HG02759 (cell line): ENCODE data around the gene RRP36.
"Not testable (repeated sequence)": the region's sequence is repeated elsewhere in the genome, so short reads cannot be mapped to it uniquely, and the experiment has no call there.

Experiments
- ATAC-seq: cut with Tn5 transposase; IDR thresholded peaks from one replicate; pipeline ENCODE4 v1.9.1; 2021; ENCODE audit warnings: mild to moderate bottlenecking, moderate library complexity; ENCODE audit not compliant: unreplicated experiment

RRP36 gene

DNA sequence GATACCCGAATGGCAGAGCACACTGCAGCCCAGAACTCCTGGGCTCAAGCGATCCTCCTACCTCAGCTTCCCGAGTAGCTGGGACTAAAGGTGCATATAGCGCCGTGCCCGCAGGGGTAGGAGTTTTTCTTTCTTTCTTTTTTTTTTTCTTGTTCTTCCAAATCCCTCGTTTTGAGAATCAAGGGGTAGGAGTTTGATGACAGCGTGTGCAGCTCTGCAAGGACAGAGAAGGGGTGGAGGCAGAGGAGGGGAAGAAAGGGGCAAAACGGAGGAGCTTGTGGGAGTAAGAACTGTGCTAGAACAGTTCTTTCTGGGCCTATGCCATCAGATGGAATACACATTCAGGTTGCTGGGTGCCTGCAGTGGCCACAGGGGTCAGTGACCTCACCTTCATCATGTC lies 15.3 kb downstream of the RRP36 start:
- no peak for ATAC-seq

DNA sequence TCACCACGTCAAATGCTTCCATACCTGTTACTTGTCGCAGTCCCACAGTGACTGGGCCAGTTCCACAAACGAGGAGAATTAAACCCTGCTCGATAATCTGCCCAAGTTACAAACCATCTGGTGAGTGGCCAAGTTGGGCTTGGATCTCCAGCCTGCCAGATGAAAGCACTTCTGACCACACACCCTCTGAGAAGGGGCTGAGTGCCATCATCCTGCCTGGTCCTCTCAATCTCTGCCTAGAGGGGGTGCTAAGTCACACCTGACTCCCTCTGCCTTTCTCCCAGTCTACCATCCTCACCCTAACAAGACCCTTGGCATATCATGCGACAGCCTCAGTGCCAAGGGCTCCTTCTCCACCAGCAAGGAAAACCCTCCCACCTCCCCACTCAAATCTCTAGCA lies 15.8 kb downstream of the RRP36 start:
- ATAC-seq = no peak

DNA sequence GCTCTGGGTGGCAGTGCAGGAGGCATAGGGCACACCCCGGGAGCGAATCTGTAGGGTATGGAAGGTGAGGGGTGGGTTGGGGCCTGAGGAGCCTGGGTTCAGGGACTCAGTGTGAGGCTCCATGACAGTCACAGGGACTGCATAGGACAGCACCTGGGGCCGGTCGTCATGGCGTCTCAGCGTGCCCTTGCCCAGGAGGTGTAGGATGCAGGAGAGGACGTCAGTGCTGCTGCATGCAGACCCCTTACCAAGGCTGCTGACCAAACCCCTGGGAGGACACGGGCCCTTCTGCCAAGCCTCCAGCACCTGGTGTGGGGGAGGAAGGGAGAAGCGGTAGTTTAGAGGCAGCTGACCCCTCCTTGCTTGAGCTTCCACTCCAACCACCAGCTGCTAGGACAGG lies 16.3 kb downstream of the RRP36 start:
- ATAC-seq = no peak

DNA sequence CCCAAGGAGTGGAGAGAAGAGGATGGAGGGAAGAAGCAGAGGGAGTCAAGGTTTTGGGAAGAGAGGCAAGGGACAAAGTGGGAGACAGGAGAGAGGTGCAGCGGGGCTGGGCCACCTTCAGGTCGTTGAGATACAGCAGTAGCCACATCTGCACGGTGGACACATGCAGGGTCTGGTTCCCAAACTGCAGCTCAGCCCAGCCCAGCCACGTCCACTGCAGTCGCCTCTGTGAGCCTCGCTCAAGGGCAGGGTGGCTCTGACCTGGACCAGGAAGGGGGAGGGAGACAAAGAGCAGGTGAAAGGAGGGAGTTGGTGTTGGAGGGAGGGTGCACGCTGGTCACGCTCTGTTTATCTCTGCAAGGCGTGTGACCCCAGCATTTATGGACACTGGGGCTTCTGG lies 17.3 kb downstream of the RRP36 start:
- no peak for ATAC-seq

DNA sequence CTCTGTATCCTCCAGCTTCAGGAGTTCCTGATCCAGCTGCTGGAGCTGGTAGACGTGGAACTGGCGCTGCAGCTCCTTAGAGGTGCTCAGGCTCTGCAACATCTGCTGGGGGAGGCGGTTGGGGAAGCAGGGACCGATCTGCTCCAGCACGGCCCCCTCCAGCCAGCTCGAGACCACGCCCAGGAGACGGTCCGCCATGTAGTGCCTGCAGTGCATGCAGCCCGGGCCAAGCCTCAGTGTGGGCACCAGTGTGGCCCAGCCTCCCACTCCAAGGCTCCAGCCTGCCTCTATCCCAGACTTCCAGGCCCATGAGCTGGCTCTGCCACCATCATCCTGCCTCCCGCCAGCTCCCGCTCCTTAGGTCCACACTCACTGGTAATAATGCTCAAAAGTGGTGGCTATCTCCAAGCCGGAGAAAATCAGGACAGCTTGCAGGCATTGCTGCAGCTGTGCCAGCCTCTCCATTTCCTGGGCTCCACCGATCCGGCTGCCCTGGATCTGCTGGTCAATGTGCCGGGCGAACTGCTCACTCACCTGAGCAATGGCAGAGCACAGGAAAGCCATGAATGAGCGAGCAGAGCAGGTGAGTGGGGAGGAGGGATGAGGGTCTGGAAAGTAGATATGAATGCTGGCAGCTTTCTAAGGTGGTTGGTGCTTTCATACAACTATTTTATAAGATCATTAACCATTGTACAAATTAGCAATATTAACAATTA lies 19.3 kb downstream of the RRP36 start:
- ATAC-seq = no peak

DNA sequence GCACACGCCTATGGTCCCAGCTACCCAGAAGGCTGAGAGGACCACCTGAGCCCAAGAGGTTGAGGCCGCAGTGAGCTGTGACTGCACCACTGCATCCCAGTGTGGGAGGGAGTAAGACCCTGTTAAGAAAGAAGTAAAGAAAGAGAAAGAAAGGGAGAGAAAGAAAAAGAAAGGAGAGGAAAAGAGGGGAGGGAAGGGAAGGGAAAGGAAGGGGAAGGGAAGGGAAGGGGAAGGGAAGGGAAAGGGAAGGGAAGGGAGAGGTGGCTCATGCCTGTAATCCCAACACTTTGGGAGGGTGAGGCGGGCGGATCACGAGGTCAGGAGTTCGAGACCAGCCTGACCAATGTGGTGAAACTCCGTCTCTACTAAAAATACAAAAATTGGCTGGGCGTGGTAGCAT lies 20.1 kb downstream of the RRP36 start:
- ATAC-seq = not testable (repeated sequence)

DNA sequence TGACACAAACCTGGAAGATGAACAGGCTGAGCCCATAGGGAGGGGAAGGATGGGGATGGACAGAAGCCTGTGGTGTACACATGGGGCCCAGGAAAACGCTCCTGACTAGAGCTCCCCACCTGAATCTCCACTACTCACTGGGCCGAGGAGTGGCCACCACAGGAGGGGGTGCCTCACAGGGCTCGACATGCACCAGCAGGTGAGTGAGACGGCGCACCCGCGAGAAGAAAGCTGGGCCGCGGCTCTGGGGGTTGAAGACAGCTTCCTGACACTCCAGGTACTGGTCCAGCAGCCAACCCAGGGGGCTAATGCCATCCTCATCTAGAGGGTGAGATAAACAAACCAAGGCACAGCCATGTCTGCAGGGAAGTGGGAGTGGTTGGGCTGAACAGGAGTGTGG lies 21.9 kb downstream of the RRP36 start:
- ATAC-seq = no peak

DNA sequence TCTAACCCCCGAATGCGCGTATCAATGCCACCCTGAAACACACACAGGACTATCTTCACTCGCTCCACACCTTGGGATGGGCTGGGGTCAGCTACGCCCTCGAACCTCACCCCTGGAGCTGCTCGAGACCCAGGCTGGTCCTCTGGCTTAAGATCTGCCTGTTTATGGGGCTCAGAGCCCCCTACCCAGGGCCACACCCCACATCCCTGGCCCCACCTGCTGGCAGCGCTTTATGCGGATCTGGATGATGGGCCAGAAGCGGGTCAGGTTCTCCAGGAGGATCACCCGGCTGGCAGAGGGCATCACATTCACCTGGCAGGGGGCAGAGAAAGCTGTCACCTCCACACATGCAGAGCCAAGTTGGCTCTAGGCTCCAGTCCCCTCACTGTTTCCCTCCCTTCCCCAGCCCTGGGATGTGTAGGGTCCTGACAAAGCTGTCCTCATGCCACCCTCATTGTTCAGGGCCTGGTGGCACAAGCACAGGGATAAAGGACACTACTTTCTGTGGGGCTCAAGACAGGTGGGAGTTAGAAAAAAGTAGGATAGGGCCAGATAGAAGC lies 24.0 kb downstream of the RRP36 start:
- ATAC-seq = no peak

DNA sequence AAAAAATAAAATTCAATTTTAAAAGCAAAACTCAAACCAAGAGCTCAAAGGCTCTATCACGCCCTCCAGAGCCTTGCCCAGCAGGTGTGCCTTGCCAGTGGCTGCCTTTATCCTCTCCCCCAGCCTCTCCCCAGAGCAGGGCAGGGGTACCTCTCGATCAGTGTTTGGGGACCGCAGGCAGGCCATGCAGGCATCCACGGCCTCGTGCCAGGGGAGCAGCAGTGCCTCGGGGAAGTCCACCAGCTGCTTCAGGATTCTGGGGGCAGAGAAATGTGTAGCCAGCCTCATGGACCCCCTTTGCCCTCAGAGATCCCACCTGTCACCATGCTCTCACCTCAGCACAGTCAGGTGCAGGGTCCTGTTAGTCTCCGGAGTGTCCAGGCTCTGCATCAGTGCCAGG lies 26.6 kb downstream of the RRP36 start:
- ATAC-seq = no peak

DNA sequence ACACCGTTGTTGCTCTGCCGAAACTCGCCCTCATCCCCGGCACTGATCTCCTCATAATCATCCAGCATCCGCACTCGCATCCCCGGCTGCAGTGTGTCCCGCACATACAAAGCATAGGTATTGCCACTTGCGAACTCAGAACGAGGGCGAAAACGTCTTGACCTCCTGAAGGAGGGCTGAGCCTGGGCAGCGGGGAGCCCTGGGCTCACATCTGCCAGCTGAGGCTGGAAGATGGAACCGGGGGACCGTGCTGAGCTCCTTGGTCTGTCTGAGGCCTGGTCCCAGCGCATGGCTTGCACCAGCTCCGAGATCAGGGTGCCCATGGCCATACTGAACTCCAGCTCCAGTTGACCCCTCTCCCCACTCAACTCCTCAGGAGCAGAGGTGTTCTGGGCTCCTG lies 29.6 kb downstream of the RRP36 start:
- no peak for ATAC-seq

DNA sequence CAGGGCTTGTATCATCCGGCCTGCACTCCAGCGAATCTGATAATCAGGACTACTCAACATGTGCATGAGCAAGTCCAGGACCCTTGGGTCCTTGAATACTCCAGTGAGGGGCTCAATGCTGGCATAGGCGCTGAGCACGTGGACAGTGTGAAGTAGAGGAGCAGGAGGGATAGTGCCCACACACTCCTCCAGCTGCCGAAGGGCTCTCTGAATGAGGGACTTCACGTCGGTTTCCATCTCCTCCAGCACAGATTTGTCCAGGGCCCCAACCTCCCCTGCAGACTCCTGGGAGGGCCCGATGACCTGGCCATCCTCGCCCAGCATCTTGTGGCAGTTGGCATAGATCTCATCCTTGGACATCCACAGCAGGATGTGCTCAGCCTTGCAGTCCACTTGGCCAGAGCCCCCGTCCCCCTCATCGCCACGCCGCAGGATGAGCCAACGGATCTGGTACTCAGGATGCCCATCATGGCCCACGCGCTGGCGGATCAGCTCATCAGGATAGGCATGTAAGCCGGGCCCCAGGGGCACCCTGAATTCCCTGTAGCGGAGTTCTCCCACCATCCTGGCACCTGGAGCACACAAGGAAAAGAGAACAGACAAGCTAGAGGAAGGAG lies 30.9 kb downstream of the RRP36 start:
- ATAC-seq = no peak

DNA sequence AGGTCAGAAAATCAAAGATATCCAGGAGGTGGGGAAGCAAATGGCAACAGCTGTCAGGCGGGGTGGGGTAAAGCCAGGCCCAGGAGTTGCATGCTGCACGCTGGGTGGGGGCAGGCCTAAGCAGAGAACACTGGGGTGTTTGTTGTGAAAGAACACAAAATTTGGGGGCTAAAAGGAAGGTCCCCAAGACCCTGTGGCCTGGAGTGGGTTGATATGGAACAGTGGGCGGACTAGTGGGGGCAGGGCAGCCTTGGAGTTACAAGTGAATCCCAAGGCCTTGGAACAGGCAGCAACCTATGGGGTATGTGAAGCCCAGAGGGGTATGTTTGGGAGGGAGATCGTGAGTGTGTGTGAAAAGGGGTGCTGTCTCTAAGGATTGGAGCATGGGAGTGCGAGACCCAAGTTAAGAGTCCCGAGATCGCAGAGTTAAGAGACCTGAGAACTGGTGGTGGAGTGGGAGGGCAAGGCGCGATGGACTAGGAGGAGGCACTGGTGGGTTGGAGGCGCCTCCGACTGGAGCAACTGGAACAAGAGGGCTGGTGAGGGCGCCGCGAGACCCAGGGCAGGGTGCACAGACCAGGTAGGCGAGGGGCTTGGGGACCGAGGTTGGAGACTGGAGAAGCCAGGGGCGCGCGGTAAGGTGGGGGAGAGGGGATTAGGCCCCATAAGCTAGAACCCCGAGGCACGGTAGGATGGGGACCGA lies 31.6 kb downstream of the RRP36 start:
- peak; percentile 10 for ATAC-seq

DNA sequence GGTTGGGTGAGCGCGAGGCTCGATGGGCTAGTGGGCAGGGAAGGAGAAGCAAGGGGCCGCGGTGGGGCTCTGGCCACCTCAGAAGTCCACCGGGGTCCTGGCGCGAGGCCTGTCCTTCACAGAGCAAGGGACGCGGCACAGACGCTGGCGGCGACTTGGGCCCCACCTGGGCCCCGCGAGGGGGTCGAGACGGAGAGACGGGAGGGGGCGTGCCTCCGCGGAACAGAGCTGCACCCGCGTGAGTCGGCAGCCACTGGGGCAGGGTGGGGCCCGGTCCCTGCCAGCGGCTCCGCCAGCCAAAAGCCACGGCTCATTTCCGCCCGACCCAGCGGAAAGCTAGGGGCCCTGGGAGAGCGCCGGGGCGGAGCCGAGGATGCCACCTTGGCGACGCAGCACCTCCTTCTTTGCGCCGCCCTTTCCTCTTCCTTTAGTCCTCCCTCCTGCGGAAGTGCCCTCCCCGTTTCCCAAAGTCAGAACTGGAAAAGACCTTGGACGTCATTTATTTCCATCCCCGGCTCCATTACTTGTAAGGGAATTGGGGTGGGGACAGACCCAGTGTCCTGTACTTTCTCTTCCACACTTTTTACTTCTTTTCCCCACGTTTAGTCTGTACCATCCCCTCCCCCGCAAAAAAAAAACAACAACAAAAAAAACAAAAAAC lies 32.3 kb downstream of the RRP36 start, which contains the start of gene CUL7:
Gene CUL7 (minus strand): TSS at position 307 of the 661 bp plus-strand sequence. CDS start 1,063 bp downstream, outside the sequence.
- peak; percentile 96 for ATAC-seq

DNA sequence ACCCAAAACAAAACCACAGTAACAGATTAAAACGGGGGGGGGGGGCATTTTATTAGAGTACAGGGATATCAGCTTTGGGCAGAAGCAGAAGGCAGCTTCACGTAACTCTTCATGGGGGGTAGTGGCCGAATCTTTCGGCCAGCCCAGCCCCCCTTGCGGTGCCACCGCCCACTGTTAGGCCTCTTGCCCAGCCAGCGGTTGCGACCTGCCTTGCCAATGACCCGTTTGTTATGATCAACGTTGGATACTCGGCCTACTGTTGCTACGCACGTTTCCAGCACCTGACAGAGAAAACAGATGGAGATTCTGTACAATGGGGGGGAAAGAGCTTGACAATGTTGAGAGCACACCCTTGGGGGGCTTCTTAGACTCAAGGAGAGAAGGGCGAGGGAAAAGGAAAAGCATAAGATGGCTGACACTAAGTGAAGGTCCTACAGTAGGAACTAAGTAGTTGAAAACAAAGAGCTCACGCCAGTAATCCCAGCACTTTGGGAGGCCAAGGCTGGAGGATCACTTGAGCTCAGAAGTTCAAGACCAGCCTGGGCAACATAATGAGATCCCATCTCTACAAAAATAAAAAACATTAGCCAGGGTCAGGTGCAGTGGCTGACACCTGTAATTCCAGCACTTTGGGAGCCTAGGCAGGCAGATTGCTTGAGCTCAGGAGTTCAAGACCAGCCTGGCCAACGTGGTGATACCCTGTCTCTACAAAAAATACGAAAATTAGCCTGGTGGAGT lies 33.0 kb downstream of the RRP36 start:
- ATAC-seq = no peak

DNA sequence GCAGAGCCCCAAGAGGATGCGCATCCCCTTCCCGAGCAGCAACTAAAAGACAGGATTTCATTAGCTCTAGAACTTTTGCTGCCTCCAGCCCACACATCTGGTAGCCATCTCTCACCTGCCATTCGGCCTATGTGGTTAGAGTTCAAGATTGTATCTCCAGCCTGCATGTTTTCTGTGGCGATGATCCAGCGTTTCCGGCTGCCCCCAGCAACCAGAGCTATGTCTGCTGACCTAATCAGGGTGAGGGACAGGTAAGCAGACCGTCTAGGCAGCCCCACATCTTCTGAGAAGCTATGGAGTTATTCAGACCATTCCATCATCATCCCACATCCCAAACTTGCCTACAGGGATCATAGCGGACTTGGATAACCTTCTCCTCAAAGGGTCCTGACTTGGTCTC lies 34.5 kb downstream of the RRP36 start:
- no peak for ATAC-seq

DNA sequence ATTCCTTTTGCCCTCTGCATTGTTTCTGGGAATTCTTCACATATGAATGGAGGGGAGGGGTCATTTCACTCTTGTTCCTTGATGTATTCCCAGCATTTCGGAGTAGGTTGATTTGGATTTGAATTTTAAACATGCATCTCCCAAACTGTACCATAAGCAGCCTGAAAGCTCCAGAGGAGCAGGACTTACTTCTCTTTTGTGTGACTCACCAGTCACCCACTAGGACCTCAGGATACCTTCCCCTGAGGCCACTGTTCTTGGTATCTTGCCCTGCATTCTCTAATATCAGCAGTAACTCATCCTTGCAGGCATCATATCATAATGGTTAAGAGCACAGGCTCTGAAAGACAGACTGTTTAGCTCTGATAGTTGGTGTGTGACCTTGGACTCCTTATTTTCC lies 37.1 kb downstream of the RRP36 start:
- no peak for ATAC-seq

DNA sequence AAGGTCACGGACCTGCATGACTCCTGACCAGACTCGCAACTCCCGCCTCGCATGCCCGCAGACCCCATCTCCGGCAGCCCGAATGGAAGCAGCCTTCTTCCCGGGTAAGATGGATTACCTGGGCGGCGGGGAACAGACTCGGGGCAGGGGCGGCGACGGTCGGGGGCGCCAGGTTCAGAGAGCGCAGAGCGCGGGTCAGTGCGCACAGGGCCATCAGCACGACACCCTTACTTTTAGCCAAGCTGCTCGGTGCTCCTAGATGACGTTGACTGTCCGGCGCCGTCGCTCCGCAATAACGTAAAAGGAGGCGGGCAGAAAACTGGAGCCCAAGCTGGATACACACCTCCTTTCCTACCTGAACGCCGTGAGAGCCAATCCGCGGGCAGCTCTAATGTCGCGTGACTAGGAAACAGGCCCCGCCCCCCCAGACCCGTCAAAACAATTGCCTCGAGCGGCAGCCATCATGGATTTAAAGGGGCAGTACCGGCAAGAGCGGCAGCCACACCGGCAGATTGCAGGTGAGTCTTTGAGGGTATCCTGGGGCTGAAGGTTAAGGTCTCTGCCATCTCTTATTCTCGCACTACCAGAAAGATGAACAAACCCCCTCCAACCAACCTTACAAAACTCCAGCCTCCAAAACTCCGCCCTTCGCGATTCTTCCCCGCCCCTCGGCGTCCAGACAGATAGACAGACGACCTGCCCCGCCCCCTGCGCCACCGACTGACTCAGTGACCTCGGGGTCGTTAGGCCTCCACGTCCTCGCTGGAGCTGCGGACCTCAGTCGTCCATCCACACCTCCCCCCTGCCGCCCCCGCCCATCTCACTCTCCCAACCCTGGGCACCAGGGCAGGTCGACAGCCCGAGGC lies 38.0 kb downstream of the RRP36 start, which contains the start of the genes KLC4 and MRPL2:
Gene KLC4 (plus strand): TSS at position 464 of the 866 bp plus-strand sequence. CDS start 1,705 bp downstream, outside the sequence.
Gene MRPL2 (minus strand): TSS at position 267 of the 866 bp plus-strand sequence. CDS start 53 bp downstream, at position 214.
- peak; percentile 94 for ATAC-seq

DNA sequence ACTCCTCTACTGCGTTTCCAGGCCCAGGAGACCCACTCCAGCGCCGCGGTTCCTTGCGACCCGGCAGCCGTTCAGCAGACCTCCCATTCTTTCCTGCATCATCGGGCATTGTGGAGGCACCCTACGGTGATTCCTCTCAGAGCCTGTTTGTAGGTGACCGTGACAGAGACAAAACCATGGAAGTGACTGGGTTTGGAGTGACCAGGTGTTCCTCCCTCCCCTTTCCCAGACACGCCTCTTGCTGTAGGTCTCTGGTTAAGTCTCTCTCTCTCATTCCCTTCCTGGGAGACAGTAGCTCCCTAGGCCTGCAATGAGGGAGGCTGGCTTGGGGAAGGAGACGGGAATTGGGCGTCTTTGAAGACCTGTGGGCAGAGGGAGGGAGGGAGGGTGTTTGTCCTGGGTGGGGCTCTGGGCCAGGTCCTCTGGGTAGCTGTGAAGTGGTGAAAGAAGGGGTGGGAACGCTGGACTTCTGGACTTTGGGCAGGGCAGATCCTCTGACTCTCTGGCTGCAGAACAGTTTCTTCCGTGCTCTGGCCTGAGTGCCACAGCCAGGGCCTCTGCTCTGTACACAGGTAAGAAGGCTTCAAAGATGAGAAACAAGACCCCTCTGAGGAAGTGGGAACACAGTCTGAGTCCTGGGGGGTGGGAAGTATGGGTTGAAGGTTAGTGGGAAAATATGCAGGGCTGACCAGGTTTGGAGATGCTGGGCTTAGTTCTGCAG lies 38.8 kb downstream of the RRP36 start:
- ATAC-seq = no peak
